Esophagus mucosa (tissue), 1 donor: Measurements from ENCODE around the gene AQP2. TPM values are rescaled to one million over a fixed set of nuclear protein-coding genes. Genes with fewer than 3 reads are reported as not detected.
A peak's percentile ranks its signal among the peaks of the same experiment; 100 is the strongest.

ENCODE experiments used
- ATAC-seq: fragments of 200-7000 bp; cut with Tn5 transposase; one replicate; pipeline ENCODE4 v1.9.1; 2020
- total RNA-seq: library from RNA; stranded (reverse); gene quantifications from one replicate; pipeline ENCODE4 v1.2.4, GENCODE V29; 2023
- donor health status: DM: yes; HTN: yes; CAD: no.

The AQP2 gene
- total RNA-seq, 1 donor from 2014 or later = not detected

DNA sequence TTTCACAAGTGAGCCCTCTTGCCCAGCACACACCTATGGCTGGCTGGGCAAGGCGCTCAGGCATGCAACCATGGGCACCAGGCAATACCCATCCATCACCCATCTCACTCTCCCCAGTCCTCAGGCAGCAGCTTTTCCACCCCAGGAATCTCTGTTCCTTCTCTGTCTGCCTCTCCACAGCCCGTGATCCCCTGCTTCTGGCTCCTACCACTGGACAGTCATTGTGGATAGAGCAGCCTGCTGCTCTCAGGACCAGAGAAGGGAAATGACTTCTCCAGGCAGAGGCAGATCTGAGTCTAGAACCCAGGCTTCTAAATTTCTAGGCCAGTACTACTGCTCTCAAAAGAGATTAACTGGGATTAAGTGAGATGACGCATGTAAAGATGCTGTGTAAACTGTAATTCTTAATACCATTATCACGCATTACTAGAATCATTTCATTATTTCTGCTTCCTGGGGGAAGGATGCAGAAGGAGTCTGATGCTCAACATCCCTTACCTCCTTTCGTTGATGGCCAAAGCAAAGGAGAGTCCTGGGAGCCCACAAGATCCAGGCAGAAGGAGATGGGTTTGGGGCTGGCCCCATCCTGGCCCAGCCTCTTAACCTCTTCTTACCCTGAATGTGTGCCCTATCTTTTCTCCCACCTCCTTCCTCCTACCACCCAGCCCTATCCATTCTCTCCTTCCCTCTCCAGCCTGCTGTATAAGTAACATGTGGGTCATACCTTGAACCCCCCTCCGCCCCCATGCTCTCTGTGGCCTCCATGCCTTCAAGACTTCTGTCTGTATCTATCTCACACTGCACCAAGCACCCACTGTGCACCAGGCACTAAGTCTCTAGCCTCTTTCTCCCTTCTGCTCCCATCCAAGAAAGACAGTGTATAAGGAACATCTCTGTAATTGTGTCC, 6.4 kb downstream of the AQP2 start:
- peak; percentile 5 for ATAC-seq

DNA sequence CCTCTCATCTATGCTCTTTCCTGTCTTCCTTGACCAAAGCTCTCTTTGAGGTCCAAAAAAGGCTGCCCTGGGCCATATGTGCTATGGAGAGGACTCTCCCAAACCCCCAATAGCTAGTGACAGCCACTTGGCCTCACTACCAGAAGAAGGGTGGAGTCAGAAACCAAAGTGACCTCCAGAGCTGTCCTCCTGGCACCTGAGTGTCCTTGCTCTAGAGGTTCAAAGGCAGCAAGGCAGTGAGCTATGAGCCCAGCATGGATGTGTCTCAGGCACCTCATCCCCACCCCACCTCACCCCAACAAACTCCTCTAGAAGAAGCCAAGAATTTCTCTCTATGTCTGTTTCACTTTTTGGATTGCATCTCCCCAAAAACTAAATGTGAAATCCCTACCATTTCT, 7.0 kb downstream of the AQP2 start:
- ATAC-seq = no peak

DNA sequence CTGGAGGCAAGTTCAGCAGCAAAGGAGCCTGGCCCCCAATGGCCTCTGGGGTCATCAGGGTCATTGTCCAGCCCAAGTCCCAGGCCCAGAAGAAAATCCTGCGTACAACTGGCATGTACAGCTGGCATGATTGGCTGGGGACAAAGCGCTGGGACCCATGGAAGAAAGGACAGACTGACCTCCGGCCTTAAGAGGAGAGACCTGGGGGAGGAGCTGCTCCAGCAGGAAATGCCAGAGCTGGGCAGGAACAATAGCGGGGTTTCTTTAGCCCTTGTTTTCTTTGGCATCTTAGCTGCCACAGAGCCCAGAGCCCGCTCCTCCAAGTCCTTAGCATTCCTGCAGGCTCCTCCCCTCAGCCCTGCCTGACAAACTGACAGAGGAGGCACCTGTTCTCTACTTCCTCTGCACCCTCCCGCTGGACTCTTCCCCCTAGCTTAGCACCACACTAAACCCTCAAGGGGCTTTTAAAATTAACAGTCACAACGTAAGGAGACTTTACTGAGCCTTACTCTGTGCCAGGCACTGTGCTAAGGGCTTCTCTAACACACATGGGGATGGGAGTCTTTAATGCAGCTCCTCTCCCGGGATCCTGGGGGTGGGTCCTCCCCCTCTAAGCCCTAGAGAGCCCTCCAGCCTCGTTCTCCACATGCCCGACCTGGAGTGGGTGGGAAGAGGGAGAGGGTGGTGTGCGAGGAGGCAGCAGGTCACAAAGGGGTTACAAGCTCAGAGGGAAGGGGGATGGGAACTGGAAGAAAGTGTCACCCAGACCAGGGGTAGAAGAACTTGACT, 9.3 kb downstream of the AQP2 start:
- ATAC-seq = no peak

DNA sequence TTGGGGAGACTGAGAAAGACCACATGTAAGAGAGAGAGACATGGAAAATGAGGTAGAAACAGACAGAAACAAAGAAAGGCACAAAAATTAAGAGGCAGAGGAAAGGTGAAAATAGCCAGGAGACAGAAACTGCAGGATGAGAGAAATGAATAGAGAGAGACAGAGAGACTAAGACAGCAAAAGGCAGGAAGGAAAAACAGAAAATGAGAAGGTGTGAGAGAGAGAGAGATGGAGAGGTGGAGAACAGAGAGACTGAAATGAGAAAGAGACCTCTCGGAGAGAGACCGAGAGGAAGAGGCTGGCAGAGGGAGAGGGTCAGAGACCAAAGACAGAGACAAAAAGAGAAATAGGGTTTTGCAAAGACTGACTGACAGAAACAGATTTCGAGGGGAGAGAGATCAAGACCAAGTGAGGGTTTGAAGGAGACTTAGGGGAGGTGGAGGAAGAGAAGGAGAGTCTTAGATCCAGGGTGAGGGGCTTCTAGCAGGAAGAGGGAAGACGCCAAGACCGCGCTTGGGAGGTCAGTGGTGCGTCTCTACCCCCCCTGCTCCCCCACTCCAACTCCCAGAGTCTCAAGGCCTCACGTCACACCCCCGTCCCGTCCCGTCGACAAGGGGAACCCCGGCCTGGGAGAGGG, 10.1 kb downstream of the AQP2 start:
- ATAC-seq = no peak

DNA sequence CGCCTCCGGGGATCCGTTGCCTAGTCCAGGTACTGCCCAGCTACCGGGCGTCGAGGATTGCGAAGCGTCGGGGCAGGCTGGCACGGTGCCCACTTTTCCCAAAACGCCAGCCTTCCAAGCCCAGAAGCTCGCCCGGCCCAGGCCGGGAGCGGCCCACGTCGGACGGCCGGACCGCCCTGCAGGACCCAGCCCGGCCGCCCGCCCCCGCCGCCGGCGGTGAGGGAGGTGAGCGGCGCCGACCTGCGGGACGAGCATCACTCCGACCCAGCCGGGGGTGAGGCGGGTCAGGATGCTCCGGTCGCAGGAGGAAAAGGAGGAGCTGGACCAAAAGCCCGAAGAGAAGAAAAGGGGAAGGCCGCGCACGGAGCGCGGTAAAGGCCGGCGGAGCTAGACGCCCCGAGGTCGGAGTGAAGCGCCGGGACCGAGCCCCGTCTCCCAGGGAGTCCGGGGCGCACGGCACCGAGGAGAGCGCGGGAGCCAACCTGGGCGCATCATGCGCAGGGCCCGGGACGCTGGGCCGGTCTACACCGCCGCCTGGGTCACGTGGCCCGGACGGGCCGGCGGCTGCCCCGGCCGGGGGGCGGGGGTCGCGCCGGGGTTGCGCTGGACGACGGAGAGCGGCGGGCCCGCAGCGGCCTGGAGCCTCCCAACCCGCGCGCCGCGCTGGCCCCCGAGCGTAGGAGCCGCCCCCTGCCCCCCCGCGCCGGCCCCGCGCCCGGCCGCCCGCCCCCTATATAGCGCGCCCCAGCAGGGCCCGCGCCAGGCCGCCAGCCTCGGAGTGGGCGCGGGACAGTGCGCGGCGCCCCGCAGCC, 10.8 kb downstream of the AQP2 start, which contains the start of gene AQP5:
Gene AQP5, plus strand, starts transcription at position 762 of the 812 bp plus-strand sequence. CDS start 146 bp downstream, outside the sequence.
- no peak for ATAC-seq

DNA sequence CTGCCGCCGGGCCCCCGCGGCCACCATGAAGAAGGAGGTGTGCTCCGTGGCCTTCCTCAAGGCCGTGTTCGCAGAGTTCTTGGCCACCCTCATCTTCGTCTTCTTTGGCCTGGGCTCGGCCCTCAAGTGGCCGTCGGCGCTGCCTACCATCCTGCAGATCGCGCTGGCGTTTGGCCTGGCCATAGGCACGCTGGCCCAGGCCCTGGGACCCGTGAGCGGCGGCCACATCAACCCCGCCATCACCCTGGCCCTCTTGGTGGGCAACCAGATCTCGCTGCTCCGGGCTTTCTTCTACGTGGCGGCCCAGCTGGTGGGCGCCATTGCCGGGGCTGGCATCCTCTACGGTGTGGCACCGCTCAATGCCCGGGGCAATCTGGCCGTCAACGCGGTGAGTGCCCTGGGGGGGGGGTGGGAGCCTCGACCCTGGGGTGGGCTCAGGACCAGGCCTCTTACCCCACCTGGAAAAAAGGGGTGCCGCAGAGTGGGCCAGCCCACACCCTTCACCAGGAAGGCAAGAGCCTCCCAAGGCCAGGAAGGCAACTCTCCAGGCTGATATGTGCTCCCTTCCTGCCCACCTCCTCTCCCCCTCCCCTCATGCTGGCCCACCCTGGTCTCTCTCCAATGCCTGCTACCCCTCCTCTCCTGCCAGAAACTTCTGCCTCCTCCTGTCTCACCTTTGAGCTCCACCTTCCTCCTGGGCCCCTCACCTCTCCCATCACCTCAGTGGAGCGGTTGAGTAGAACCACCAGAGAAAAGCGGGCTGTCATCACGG, 11.6 kb downstream of the AQP2 start:
- ATAC-seq = no peak

DNA sequence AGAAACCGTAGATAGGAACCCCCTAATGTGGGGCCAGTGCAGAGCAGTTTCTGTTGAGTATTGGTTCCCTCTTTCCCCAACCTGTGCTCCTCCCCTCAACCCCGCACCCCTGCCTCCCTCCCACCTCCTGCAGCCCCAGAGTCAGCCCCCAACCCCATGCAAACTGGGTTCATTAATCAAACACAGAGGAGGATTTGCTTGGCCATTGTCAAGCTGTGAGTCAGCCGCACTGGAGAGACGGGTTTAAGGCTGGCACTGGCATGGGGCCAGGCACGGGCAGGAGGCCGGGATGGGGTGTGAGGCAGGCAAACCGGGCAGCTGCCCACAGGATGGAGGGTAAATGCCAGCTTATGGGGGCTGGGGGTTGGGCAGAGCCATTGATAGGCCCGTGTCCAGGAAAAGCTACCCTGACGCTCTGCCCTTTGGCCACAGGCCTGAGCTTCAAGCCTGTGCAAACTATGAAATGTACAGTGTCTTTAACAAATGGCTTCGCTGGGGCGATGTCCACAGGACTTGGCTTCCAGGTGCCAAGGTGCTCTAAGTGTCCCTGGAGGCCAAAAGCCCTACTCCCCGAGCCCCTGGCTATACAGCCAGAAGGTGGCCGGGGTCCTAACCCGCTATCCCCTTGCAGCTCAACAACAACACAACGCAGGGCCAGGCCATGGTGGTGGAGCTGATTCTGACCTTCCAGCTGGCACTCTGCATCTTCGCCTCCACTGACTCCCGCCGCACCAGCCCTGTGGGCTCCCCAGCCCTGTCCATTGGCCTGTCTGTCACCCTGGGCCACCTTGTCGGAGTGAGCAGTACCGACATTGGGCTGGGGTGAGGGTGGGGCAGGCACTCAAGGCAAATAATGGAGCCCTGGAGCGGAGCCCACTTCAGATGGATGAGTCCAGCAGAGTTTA, 12.6 kb downstream of the AQP2 start:
- peak; percentile 59 for ATAC-seq

DNA sequence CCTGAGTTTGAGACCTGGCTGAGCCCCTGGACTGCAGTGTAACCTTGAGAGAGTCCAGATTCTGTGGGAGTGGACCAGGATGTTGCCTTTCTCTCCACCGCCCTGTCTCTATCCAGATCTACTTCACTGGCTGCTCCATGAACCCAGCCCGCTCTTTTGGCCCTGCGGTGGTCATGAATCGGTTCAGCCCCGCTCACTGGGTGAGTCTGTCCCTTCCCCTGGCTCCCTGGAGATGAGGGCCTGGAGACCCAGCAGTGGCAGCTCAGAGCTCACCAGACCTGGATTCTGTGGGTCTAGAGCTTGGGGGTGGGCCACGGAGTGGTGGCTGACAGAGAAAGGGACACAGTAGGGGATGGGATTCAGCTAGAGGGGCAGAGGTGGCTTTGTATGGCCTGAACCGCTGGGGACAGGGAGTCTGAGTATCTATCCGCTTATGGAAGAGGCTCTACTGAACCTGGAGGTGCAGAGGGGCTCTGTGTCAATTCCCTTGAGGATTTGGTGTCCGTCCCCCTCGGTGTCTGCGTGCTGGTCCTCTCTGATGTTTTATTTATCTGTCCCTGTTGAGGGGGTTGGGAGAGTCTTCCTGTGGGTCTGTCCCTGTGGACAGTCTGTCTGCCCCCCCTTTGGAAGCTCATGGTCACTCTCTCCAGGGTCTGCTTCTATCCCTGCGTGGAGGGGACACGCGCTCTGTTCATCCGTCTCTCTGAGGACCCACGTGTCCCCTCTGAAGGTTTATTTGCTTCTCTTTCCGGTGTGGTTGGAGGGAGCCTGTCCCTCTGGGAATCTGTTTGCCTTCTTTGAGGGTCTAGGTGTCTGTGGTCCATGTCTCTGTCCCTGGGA, 13.7 kb downstream of the AQP2 start:
- no peak for ATAC-seq

DNA sequence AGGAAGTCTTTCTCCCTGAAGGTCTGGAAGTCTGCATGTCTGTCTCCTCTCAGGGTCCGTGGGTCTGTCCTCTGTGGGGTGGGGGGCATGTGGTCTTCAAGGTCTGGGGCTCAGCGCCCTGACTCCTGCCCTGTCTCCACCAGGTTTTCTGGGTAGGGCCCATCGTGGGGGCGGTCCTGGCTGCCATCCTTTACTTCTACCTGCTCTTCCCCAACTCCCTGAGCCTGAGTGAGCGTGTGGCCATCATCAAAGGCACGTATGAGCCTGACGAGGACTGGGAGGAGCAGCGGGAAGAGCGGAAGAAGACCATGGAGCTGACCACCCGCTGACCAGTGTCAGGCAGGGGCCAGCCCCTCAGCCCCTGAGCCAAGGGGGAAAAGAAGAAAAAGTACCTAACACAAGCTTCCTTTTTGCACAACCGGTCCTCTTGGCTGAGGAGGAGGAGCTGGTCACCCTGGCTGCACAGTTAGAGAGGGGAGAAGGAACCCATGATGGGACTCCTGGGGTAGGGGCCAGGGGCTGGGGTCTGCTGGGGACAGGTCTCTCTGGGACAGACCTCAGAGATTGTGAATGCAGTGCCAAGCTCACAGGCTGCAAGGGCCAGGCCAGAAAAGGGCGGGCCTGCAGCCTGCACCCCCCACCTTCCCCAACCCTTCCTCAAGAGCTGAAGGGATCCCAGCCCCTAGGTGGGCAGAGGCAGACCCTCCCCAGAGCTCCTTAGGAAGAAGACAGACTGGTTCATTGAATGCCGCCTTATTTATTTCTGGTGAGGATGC, 14.5 kb downstream of the AQP2 start:
- no peak for ATAC-seq

DNA sequence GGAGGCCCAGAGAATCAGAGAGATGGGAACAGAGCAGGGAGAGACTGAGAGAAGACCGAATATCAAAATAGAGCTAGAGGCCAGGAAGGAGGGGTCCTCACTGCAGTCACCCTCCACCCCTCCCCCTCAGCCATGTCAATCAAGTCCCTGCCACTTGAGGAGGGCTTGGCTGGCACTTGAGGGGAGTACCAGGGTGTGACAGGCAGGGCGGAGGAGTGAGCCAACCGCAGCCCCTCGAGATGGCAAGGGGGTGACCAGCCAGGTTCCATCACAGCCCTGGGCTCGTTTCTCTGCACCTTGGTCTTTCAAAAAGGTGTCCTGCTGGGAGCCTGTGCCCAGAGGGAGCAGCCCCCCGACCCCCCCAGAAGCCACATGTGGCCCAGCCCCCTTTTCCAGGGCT, 15.3 kb downstream of the AQP2 start:
- no peak for ATAC-seq

DNA sequence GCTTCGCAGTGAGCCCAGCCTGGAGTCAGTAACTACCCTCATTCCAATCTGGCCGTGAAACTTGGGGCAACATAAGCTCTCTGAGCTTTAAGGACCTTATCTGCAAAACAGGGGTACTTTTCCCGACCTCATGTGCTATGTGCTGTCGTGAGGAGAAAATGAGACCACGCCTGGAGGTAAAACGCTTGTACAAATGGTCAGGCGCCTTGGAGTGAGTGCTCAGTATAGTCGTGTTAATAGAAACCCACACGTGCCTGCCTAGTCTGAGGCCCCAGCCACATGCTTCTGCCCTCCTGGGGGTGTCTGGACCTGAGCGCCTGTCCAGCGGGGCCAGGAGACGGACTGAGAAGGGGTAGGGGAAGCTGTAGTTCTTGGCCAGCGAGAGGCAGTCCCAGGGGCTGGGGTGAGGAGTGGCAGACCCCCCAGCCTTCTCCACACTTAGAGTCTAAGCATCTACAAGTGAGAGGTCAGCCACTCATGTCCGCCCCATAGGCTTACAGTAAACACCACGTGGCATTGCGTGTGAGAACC, 16.0 kb downstream of the AQP2 start:
- ATAC-seq = no peak

DNA sequence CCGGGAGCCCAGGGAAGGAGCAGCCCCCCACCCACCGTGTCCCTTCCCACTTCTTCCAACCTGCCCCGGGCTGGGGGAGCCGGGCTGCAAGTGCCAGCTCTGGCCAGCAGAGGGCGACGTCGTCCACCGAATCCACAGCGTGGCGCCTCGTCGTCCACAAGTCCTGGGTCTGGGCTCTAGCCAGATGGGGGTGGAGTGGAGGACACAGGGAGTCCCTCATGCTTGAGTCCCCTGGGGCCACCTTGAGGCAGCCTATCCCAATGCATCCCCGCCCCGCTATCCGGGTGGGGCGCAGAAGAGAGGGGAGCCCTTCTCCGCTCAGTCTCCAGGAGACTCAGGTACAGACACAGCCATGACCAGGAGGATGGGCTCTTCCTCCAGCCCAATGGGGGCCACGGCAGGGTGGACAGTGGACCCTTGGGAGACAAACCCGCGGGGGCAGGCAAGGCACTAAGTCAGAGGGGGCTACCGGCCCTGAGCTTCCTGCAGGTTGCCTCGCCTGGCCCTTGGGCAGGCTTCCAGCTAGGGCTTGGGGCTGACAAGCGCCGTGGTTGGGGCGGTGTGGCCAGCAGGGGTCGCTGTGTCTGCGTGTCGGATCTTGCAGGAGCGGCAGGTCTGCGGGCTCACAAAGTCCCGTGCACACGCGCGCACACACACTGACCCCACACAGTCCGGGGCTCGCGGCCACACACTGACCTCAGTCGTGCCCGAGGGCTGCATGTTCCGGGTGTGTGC, 16.7 kb downstream of the AQP2 start:
- peak; percentile 70 for ATAC-seq

DNA sequence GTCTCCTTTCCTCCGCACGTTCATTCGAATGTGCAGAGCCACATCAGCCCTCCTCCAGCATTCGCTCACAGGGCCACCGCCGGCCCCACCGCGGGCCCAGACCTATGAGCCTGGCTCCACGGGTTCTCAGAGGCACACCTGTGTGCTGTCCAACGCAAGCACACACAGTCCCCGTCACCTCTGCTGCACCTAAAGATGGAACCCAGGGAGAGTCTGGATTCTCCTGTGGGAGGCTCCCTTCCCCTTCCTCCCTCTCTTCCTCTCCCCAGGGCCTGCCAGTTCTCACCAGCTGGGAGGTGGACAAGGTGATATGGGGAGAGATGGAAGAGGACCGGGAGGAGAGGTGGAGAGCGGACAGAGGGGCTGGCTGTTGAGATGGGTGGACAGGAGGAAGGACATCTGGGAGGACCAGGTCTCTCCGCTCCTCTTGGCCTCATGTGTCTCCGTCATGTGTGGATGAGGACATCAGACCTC, 17.3 kb downstream of the AQP2 start:
- ATAC-seq = no peak

DNA sequence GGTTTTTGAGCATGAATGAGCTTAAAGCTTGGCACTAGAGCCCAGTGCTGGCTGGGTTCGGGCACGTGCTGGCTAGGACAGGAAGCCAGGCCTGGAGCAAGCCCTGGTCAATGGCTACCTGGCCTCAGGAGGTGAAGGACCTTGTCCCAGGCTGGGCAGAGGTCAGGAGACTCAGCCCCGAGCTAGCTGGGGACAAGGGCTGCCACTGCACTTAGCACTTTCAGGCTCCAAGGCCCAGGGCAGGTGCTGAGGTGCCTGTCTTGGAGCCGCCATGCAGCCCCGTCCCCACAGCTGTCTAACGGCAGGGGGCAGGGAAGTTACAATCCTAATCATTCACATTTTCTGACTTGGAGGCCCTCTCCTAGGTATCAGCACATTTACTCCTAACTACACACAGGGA, 17.9 kb downstream of the AQP2 start:
- ATAC-seq = no peak

DNA sequence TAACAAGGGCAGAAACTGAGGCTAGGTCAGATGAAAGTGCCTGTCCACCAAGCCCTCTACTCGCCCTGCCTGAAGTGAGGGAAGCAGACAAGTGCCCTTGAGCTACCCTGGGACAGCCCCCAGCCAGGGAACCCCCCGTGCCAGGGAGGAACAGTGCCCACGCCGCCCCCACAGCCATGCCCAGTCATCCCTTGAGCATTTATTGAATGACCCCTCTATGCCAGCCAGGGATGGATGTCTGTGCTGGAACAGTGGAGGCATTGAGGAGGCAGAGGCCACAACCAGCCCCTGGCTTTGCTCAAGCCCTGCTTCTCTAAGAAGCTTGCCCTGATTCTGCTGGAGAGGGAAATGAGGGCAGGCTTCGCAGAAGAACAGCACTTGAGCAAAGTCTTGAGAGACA, 18.5 kb downstream of the AQP2 start:
- no peak for ATAC-seq

DNA sequence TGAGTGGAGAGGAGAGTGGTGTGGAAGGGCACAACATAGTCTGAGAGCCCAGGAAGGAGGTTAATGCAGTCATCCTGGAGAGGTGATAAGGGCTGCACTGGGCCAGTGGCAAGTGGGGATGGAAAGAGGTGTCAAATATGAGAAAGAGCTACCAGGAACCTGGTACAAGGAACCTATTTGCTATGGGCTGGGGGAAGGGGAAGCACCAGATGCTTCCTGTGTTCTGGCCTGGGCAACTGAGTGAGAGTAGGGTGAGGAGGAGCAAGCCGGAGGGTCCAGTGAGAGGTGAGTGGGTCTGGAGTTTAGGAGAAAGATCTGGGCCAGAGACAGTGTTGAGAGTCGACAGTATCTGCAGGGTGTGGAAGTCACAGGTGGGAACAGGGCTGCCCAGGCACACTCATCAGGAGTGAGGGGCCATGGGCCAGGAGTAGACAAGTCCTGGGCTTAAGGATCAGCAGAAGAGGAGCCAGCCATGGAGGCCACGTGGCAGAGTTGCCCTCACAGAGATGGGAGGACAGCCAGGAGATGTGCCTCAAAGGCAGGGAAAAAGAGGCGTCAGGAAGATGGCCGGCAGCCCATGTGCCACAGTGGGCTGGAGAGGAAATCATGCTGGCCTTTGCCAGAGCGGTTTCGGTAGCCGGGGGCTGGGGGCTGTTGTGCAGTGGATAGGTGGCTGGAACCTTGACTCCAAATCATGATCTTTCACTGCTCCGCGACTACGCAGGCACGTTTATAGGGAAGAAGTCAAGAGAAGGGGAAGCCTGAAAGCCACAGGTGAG, 19.3 kb downstream of the AQP2 start:
- no peak for ATAC-seq

DNA sequence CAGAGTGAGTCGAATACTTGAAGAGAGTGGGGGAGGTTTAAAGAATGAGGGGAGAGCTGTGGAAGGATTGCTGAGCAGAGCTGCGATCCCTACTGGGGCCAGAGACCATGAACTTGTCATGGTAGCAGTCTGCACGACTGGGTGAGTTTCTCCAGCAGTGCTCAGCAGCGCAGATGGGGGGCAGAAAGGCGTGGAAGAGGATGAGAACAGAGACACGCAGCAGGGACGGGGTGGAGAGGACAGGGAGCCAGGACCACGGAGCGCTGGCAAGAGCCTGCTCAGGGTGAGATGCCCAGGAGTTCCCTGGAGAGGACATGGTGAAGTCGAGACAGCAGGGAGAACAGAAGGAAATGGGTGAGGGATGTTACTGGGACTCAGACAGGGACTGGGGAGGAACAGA, 20.1 kb downstream of the AQP2 start:
- no peak for ATAC-seq
